HCT116 (cell line): ENCODE measurements around the gene SLC25A13. TPM values are rescaled to one million over a fixed set of nuclear protein-coding genes. Genes with fewer than 3 reads are reported as not detected.

ENCODE experiments used
- ATAC-seq: fragments of 200-7000 bp; cut with Tn5 transposase; 2 replicates; pipeline ENCODE4 v1.9.1; 2020; ENCODE audit warnings: mild to moderate bottlenecking, moderate library complexity
- BruUV-seq: library from RNA; stranded (reverse); fragments of 400-500 nt; replicated peaks from 2 replicates; lab custom pipeline; 2021; lab: Mats Ljungman, UMichigan
- CTCF ChIA-PET: fragments of 300-600 bp; sonication (Branson Sonifier 250); formaldehyde crosslinking; loops from one replicate; lab custom pipeline; 2021; ENCODE audit warnings: antibody characterized with exemption; lab: Charles Lee
- POLR2A ChIA-PET: fragments of 300-600, 350-600 bp; sonication (Branson Sonifier 250); formaldehyde crosslinking; loops from one replicate; lab custom pipeline; 2021; ENCODE audit warnings: antibody characterized with exemption; lab: Charles Lee
- RAD21 ChIA-PET, 2 experiments: fragments of 300-600 bp; sonication (Branson Sonifier 250); formaldehyde crosslinking; loops; one replicate each; lab custom pipeline; 2023; ENCODE audit warnings: low total read pairs in 2 of 2; ENCODE audit not compliant: uncharacterized antibody in 2 of 2, unreplicated experiment in 2 of 2, low non-redundant PET in 1 of 2; lab: Charles Lee
- DNase-seq: peaks from one replicate; pipeline ENCODE4 v3.0.0-alpha.2; 2010; ENCODE audit warnings: low read depth, low spot score
- H2AFZ ChIP-seq: fragments of 200-600 bp; shearing (Covaris generic), sonication (generic); 2 replicates; pipeline ENCODE4 v1.6.1; 2017; ENCODE audit warnings: low read depth, mixed run types, mixed read lengths, antibody characterized with exemption, low read length; ENCODE audit not compliant: poor library complexity, severe bottlenecking
- H3K27ac ChIP-seq: 2 replicates; pipeline ENCODE4 v1.5.1; 2012; ENCODE audit warnings: low read depth, low read length
- H3K27me3 ChIP-seq: fragments of 200-600 bp; sonication (generic); 2 replicates; pipeline ENCODE4 v1.6.1; 2016; ENCODE audit warnings: mixed run types, low read length, mixed read lengths; ENCODE audit not compliant: insufficient read depth
- H3K36me3 ChIP-seq, 2 experiments: fragments of 200-500 bp in 1 of 2; fragments of 200-600 bp in 1 of 2; sonication (Bioruptor generic) in 1 of 2; sonication (generic) in 1 of 2; 2 replicates each; pipeline versions ENCODE4 v1.5.1 to v1.6.1; 2014 to 2016; ENCODE audit warnings: low read length in 2 of 2, inconsistent platforms in 1 of 2, mixed read lengths in 1 of 2, mixed run types in 1 of 2; ENCODE audit not compliant: insufficient read depth in 2 of 2, control insufficient read depth in 1 of 2
- H3K4me1 ChIP-seq, 2 experiments: fragments of 200-600 bp in 1 of 2; sonication (generic) in 1 of 2; 2 replicates each; pipeline versions ENCODE4 v1.5.1 to v1.6.1; 2012 to 2017; ENCODE audit warnings: low read length in 2 of 2, inconsistent platforms in 1 of 2, mild to moderate bottlenecking in 1 of 2, mixed read lengths in 1 of 2, mixed run types in 1 of 2, moderate library complexity in 1 of 2; ENCODE audit not compliant: insufficient read depth in 2 of 2, control insufficient read depth in 1 of 2
- H3K4me2 ChIP-seq: fragments of 200-600 bp; sonication (generic); 2 replicates; pipeline ENCODE4 v1.6.1; 2017; ENCODE audit warnings: mixed run types, low read length, mixed read lengths
- H3K4me3 ChIP-seq, 2 experiments: fragments of 200-600 bp in 1 of 2; sonication (generic) in 1 of 2; replicated peaks in 1 of 2; 2 replicates each; pipeline ENCODE4 v1.5.1; 2011 to 2016; ENCODE audit warnings: low read length in 2 of 2, control low read depth in 1 of 2, low read depth in 1 of 2, mild to moderate bottlenecking in 1 of 2, mixed read lengths in 1 of 2, mixed run types in 1 of 2
- H3K79me2 ChIP-seq: fragments of 200-600 bp; sonication (generic); 2 replicates; pipeline ENCODE4 v1.6.1; 2017; ENCODE audit warnings: mild to moderate bottlenecking, mixed run types, low read length, moderate library complexity, mixed read lengths; ENCODE audit not compliant: insufficient read depth
- H3K9ac ChIP-seq: fragments of 200-600 bp; sonication (generic); 2 replicates; pipeline ENCODE4 v1.6.1; 2016; ENCODE audit warnings: low read length, mixed read lengths
- H3K9me2 ChIP-seq: fragments of 200-600 bp; sonication (generic), shearing (Covaris generic); 2 replicates; pipeline ENCODE4 v1.6.1; 2017; ENCODE audit warnings: mixed run types, mild to moderate bottlenecking, moderate library complexity; ENCODE audit not compliant: insufficient read depth
- H3K9me3 ChIP-seq, 2 experiments: fragments of 200-500 bp in 1 of 2; fragments of 200-600 bp in 1 of 2; sonication (Bioruptor generic) in 1 of 2; sonication (generic) in 1 of 2; 2 replicates each; pipeline ENCODE4 v1.6.1; 2014 to 2017; ENCODE audit warnings: low read length in 2 of 2, mixed read lengths in 2 of 2, inconsistent platforms in 1 of 2, low read depth in 1 of 2, mild to moderate bottlenecking in 1 of 2, mixed run types in 1 of 2, moderate library complexity in 1 of 2; ENCODE audit not compliant: control insufficient read depth in 1 of 2, insufficient read depth in 1 of 2
- H4K20me1 ChIP-seq: fragments of 200-600 bp; sonication (generic), shearing (Covaris generic); 2 replicates; pipeline ENCODE4 v1.6.1; 2017; ENCODE audit warnings: mixed run types, mild to moderate bottlenecking, moderate library complexity; ENCODE audit not compliant: insufficient read depth
- CBX3 ChIP-seq: IDR thresholded peaks from 2 replicates; pipeline ENCODE4 v1.6.1; 2012; ENCODE audit warnings: low read depth
- CEBPB ChIP-seq: IDR thresholded peaks from 2 replicates; pipeline ENCODE4 v1.6.1; 2012; ENCODE audit warnings: low read depth
- CTCF ChIP-seq, 3 experiments: fragments of 200-600 bp in 1 of 3; sonication (generic) in 1 of 3; IDR thresholded peaks in 2 of 3; conservative IDR thresholded peaks in 1 of 3; 2 replicates each; pipeline ENCODE4 v1.5.1; 2012 to 2017; ENCODE audit warnings: low read depth in 2 of 3, low read length in 2 of 3, antibody characterized with exemption in 1 of 3, borderline replicate concordance in 1 of 3, control low read depth in 1 of 3, mild to moderate bottlenecking in 1 of 3, mixed read lengths in 1 of 3, mixed run types in 1 of 3, moderate library complexity in 1 of 3; ENCODE audit not compliant: insufficient read depth in 1 of 3
- EGR1 ChIP-seq: IDR thresholded peaks from 2 replicates; pipeline ENCODE4 v1.6.1; 2012; ENCODE audit warnings: low read depth
- ELF1 ChIP-seq: IDR thresholded peaks from 2 replicates; pipeline ENCODE4 v1.6.1; 2012; ENCODE audit warnings: low read depth, borderline replicate concordance
- EZH2 ChIP-seq: fragments of 200-600 bp; sonication (generic); IDR thresholded peaks from 2 replicates; pipeline ENCODE4 v1.6.1; 2017; ENCODE audit warnings: antibody characterized with exemption, mixed run types
- FOSL1 ChIP-seq: IDR thresholded peaks from 2 replicates; pipeline ENCODE4 v1.6.1; 2012; ENCODE audit warnings: low read depth
- JUND ChIP-seq: IDR thresholded peaks from 2 replicates; pipeline ENCODE4 v1.6.1; 2012
- MAX ChIP-seq: IDR thresholded peaks from 2 replicates; pipeline ENCODE4 v1.6.1; 2012
- POLR2AphosphoS5 ChIP-seq: IDR thresholded peaks from 2 replicates; pipeline ENCODE4 v1.6.1; 2011; ENCODE audit warnings: mild to moderate bottlenecking, low read depth, low read length, moderate library complexity
- RAD21 ChIP-seq: IDR thresholded peaks from 2 replicates; pipeline ENCODE4 v1.6.1; 2012; ENCODE audit warnings: low read depth, mild to moderate bottlenecking
- REST ChIP-seq: IDR thresholded peaks from 2 replicates; pipeline ENCODE4 v1.6.1; 2012; ENCODE audit warnings: low read depth
- SIN3A ChIP-seq: IDR thresholded peaks from 2 replicates; pipeline ENCODE4 v1.6.1; 2012; ENCODE audit warnings: low read depth
- SP1 ChIP-seq: IDR thresholded peaks from 2 replicates; pipeline ENCODE4 v1.6.1; 2012; ENCODE audit warnings: low read depth
- TCF7L2 ChIP-seq: IDR thresholded peaks from 2 replicates; pipeline ENCODE4 v1.7.0; 2011; ENCODE audit warnings: borderline replicate concordance, inconsistent platforms; ENCODE audit not compliant: insufficient read depth, insufficient read length; ENCODE audit errors: extremely low read depth
- YY1 ChIP-seq: IDR thresholded peaks from 2 replicates; pipeline ENCODE4 v1.6.1; 2011; ENCODE audit warnings: low read length, low read depth, moderate library complexity, mild to moderate bottlenecking; ENCODE audit not compliant: insufficient replicate concordance; ENCODE audit errors: extremely low read depth
- ZFX ChIP-seq: fragments of 450-650 bp; IDR thresholded peaks from 2 replicates; pipeline ENCODE4 v1.6.1; 2017
- ZNF274 ChIP-seq: fragments of 200-500 bp; sonication (Bioruptor generic); IDR thresholded peaks from 2 replicates; pipeline ENCODE4 v1.6.1; 2014; ENCODE audit warnings: mild to moderate bottlenecking, low read depth, low read length, inconsistent platforms
- intact Hi-C: fragments of 100-400 bp; cut with micrococcal nuclease; formaldehyde crosslinking; loops from 2 replicates; pipeline ENCODE4 v1.10.0; 2022
- total RNA-seq: library from RNA; stranded (reverse); gene quantifications from one replicate; pipeline ENCODE4 v1.2.1, GENCODE V29; 2021; ENCODE audit not compliant: unreplicated experiment

Gene SLC25A13
- total RNA-seq, 1 experiment from 2014 or later: 19.3 TPM

GRCh38 chr7:96090756-96091155 is 231.1 kb downstream of the SLC25A13 start (continued):
- no peak for TF ChIP-seq REST

GRCh38 chr7:96089511-96089910 is 232.4 kb downstream of the SLC25A13 start:
- Histone ChIP-seq H3K4me3 (no peak overlapping the region), H3K4me1 (0 out of 4 replicates have a peak, but pooled peaks cover 0 to 3% of the 10 kb centered on the region in 2 experiments), H3K9me3 (no peaks in the 10 kb centered on the region), H2AFZ (no peak overlapping the region), H3K9ac (no peak overlapping the region), H4K20me1 (no peaks in the 10 kb centered on the region), H3K27me3 (peaks cover 45% of the 10 kb centered on the region), H3K79me2 (no peaks in the 10 kb centered on the region), H3K4me2 (no peak overlapping the region), H3K9me2 (no peaks in the 10 kb centered on the region), H3K27ac (no peak overlapping the region), H3K36me3 (no peaks in the 10 kb centered on the region)
- RAD21 ChIA-PET: no interaction called here
- no peak for DNase-seq
- CTCF ChIA-PET: no interaction called here
- intact Hi-C loops: no loop called here
- no peak for ATAC-seq
- POLR2A ChIA-PET: no interaction called here
- BruUV-seq: no TSS peak
- no peak for TF ChIP-seq ZNF274
- no peak for TF ChIP-seq ELF1
- no peak for TF ChIP-seq FOSL1
- no peak for TF ChIP-seq SP1
- TF ChIP-seq CBX3: no peak
- no peak for TF ChIP-seq CTCF (IDR thresholded peaks at IDR 0.05 in 2 of 3, conservative IDR thresholded peaks at IDR 0.05 in 1 of 3; ENCODE audit: borderline replicate concordance in 1 of 3, insufficient read depth in 1 of 3, low read depth in 2 of 3, low read length in 2 of 3)
- TF ChIP-seq ZFX: no peak
- TF ChIP-seq JUND: no peak
- TF ChIP-seq YY1: no peak
- TF ChIP-seq RAD21: no peak
- TF ChIP-seq MAX: no peak
- TF ChIP-seq CEBPB: no peak
- TF ChIP-seq EZH2: no peak
- TF ChIP-seq EGR1: no peak
- TF ChIP-seq REST: no peak
- no peak for TF ChIP-seq SIN3A
- no peak for TF ChIP-seq POLR2AphosphoS5
- TF ChIP-seq TCF7L2: no peak
